Epidermal melanocyte (primary cell): ENCODE measurements around the gene RXYLT1.
"Not testable (repeated sequence)": the region's sequence is repeated elsewhere in the genome, so short reads cannot be mapped to it uniquely, and the experiment has no call there.

Source experiments
- DNase-seq: peaks from one replicate; pipeline ENCODE4 v3.0.0; 2011; ENCODE audit warnings: low spot score; ENCODE audit not compliant: insufficient read length

Gene RXYLT1

GRCh38 chr12:63779498-63780481 is at the start of gene RXYLT1:
Gene RXYLT1, plus strand, starts transcription at chr12:63779909. Its CDS starts 52 bp downstream, at chr12:63779961.
- peak; percentile 72 for DNase-seq

GRCh38 chr12:63732779-63733178 is 46.9 kb upstream of the RXYLT1 start:
- not testable (repeated sequence) for DNase-seq

GRCh38 chr12:63733585-63733984 is 46.1 kb upstream of the RXYLT1 start:
- DNase-seq, result not testable (repeated sequence)

GRCh38 chr12:63740551-63740950 is 39.2 kb upstream of the RXYLT1 start:
- DNase-seq, result not testable (repeated sequence)

- DNase-seq, result not testable (repeated sequence)
Observed at GRCh38 chr12:63741431-63741830, 38.3 kb upstream of the RXYLT1 start.

- not testable (repeated sequence) for DNase-seq
Observed at GRCh38 chr12:63744110-63744509, 35.6 kb upstream of the RXYLT1 start.

- not testable (repeated sequence) for DNase-seq
Observed at GRCh38 chr12:63746470-63746869, 33.2 kb upstream of the RXYLT1 start.

GRCh38 chr12:63747136-63747535 is 32.6 kb upstream of the RXYLT1 start:
- not testable (repeated sequence) for DNase-seq

GRCh38 chr12:63747553-63747952 is 32.2 kb upstream of the RXYLT1 start:
- no peak for DNase-seq

GRCh38 chr12:63752283-63752682 is 27.4 kb upstream of the RXYLT1 start:
- DNase-seq, result no peak

- DNase-seq, result no peak
Observed at GRCh38 chr12:63752841-63753240, 26.9 kb upstream of the RXYLT1 start.

GRCh38 chr12:63753743-63754142 is 26.0 kb upstream of the RXYLT1 start:
- no peak for DNase-seq

GRCh38 chr12:63764481-63764880 is 15.2 kb upstream of the RXYLT1 start:
- DNase-seq, result no peak

GRCh38 chr12:63766498-63766897 is 13.2 kb upstream of the RXYLT1 start:
- DNase-seq, result no peak

GRCh38 chr12:63770375-63770774 is 9.3 kb upstream of the RXYLT1 start:
- DNase-seq, result no peak

GRCh38 chr12:63777340-63777739 is 2.4 kb upstream of the RXYLT1 start:
- DNase-seq, result no peak

- DNase-seq, result no peak
Observed at GRCh38 chr12:63782466-63782865, 2.8 kb downstream of the RXYLT1 start.

GRCh38 chr12:63787306-63787705 is 7.6 kb downstream of the RXYLT1 start:
- no peak for DNase-seq

- DNase-seq, result no peak
Observed at GRCh38 chr12:63790608-63790945, 10.9 kb downstream of the RXYLT1 start.

- DNase-seq, result no peak
Observed at GRCh38 chr12:63792338-63792737, 12.6 kb downstream of the RXYLT1 start.

- DNase-seq, result no peak
Observed at GRCh38 chr12:63795032-63795687, 15.5 kb downstream of the RXYLT1 start.

GRCh38 chr12:63795944-63796343 is 16.2 kb downstream of the RXYLT1 start:
- no peak for DNase-seq
